Activated CD4-positive, alpha-beta T cell treated with anti-CD3 and anti-CD28 coated beads, Interleukin-2, amount 50 U/mL, for 48 hours (primary cell): ENCODE measurements around the gene MED14.

Experiments used
- DNase-seq, 2 experiments: peaks; one replicate each; pipeline ENCODE4 v3.0.0-alpha.2; 2020

The MED14 gene

DNA sequence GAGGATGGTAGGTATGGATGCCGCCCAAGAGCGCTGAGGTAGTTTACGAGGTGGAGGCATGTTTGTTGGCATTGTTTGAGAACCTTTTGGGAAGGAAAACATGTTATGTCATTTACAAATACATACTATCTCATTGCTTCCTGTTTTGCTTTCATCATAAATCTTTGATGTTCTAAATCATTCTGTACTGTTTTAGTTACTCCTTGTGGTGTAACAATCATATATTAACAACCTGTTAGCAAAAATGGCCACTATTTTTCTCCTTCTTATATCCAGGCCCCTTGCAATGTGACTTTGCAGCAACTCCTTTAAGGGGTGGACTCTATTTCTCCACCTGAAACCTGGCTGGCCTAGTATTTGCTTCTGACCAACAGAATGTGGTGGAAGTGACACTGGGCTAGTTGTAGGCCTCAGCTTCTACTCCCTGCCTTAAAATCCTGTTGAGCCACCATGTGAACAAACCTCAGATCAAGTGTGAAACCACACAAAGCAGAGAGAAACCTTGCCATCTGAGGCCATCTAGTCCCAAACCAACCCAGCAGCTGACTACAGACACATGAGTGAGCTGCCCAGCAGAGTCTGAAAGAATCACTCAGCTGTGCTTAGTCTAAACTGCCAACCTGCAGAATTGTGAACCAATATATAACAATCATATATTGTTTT is 72.1 kb downstream of the MED14 start:
- DNase-seq: no peak

DNA sequence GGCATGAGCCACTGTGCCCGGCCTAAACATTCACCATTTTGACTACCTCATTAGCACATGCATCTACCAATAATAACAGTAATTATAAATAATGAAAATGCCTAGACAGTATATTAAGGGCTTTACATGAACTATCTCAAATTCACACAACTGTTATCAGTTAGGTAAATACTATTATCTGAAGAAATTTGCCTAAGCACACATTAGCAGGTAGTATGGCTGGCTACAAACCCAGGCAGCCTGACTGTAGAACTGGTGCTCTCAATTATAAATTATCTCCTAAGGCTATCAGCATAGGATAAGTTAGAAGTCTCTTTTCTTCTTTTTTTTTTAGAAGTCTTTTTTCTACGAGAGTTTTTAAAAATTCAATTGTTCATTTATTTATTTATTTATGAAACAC is 73.9 kb downstream of the MED14 start:
- no peak for DNase-seq

DNA sequence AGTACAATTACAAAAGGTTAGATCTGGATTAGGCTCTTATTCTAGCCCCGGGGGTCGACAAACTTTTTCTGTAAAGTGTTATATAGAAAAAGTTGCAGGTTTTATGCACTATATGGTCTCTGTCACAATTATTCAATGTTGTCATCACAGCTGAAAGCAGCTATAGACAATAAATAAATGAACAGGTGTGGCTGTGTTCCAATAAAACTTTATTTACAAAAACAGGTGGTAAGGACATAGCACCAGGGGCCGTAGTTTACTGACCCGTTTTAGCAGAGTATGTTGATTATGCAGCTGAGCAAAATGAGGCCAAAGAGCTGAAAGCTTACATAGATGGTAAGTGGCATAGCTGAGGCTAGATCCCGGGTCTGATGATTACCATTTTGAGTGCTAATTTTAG is 75.0 kb downstream of the MED14 start:
- DNase-seq: no peak

DNA sequence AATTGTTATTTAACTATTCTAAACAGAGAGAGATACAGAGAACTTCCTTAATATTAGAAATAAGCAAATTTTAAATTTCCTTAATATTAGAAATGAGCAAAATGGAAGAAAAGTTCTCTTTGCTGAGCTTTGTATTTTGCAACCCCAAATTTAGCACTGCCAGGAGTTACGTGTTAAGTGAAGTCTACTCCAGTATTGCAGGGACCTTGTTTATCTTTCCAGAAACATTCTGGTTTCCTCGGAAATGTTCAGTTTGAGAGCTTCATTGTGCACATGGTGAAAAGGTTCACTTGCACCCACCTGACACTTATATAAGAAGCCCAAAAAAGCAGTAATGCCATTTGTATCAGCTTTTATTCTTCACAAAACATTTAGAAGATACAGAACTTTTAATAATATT is 81.8 kb downstream of the MED14 start:
- no peak for DNase-seq

DNA sequence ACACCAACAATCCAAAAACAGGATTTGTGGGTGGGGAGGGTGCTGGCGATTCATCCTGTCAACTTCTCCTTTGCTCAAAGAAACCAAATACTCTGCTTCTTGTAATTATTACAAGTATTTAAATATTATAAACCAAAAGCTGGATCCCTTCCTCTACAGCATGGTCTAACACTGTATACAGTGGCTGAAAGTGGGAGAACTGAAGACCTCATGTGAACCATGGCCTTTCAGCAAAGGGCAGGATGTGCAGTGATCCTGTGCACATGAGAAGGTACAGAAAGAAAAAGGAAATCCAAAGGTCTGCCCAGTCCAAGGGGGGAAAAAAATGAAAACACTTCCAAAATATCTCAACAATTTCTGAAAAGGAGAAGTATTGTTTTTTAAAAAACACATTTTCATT is 82.7 kb downstream of the MED14 start:
- DNase-seq: no peak

DNA sequence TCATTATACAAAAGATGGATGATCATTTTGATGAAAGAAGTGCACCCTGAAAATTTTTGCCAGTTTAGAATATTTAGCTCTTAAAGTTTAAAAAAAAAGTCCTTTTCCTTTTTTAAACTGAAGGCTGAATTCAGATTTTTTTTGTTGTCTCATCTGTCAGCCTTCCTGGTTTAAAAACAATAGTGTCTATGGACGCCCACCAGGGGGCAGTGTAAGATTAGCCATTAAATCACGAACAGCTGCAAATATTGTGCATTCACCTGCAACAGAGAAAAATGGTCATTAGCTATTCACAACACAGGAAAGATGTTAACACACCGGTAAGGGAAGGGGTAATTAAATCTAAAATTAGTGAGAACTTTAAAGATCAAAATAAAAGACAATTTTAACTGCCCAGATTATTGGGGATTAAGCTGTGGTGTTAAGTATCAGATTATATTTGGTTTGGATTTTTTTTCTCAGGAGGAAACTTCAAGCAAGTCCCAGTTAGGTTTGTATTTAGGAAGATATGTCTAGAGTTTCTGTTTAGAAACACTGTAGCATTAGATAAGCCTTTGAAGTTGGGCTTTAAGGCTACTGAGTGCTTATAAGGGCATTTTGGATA is 83.6 kb downstream of the MED14 start:
- DNase-seq: peak; percentile 61 to 70

DNA sequence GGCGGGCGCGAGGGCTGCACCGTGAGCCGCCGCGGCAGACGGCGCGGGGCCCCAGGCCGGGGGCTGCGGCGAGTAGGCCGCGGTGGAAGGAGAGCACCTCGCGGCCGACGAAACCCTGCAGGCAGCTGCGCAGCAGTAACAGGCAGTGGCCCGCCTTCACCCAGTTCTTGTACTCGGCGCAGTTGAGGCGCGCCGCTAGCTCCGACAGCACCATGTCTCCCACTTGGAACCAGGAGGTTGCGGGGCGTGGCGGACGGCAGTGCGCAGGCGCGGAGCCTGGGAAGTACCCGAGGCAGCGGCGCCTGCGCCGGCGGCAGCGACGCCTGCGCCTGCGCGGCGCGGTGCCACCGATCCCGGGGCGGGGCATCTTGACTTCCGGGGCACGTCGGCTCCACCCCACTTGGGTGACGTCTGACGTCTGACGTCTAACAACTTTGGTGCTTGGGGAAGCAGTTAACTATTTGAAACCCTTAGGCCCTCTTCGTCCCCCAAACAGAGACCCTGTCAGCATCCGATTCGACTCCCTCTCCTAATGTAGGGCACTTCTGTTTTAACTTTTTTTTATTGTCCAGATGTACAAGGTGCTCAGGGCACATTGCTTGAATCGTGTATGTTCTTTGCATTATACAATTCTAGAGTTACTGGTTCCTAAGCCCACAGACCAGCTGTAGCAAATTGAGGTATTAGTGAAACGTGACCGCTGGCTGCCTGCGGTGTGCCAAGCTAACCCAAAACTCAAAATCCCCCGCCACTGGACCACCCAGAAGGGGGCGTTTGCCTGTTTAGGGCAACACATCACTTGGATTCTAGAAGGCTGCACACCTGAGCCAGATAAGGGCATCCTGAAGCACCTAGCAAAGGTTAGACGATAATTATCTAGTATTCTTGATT is 87.8 kb downstream of the MED14 start, which contains the start of gene CXorf38:
Gene CXorf38, minus strand, starts transcription at position 255 of the 891 bp plus-strand sequence. Its CDS starts 41 bp downstream, at position 214.
- peak; percentile 92 to 93 for DNase-seq

DNA sequence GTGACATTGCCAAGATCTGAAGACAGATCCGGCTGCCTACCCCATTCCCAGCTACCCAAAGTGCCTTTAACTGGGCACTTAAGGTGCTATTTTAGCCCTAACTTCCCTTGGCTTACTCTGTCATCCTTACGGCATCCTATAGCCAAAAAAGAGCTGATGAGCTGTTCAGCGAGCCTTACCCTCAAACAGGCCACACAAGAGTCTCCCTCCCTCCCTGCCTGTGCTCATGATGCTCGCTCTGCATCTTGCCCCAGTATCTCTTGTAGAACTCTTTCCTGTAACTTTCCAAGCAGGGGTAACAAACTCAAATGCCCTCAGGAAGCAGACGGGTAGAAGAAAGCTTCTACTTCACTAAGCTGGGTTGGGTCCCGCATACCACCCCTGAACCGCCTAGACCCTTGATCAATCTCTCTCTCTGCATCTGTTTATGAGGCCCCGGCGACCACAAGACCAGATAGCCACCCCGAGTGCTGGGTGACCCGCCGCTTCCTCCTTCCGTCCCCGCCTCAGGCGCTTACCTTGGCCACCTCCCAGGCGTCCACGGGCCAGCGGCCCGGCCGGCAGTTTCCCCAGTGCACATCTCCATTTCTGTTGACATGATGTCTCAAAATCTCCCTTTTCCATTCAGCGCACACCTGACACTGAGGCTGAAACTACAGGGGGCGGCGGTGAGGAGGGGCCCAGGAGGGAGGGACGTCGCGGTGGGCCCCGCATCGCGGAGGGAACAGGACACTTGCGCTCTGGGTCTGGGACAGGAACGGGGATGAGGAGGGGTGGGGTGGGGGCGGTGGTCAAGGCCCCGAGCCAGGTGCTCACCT is 88.6 kb downstream of the MED14 start:
- peak; percentile 19 to 25 for DNase-seq

DNA sequence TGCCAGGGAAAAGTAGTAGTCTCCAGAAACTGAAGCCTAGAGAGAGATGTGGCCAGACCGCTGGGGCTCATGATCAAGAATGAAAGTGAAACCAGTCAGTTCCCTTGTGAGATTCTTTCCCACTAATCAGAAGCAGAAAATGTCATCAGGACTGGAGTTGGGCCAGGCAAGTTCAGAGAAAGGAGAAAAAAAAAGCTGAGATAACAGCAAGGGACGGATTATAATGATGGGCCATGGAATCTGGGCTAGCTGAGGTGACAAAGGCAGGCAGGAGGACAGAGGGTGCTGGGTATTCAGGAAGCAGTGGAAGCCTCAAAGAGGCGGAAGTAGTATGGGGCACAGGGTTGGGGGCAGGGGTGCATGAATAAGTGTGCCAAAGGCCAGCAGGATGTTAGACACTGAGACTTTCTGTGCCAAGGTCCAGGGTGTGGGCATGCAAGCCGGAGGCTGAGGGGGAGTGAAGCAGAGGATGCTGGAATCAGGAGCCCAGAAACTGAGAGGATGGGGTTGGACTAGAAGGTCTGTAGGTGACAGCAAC is 90.5 kb downstream of the MED14 start:
- DNase-seq: peak; percentile 25 to 40

DNA sequence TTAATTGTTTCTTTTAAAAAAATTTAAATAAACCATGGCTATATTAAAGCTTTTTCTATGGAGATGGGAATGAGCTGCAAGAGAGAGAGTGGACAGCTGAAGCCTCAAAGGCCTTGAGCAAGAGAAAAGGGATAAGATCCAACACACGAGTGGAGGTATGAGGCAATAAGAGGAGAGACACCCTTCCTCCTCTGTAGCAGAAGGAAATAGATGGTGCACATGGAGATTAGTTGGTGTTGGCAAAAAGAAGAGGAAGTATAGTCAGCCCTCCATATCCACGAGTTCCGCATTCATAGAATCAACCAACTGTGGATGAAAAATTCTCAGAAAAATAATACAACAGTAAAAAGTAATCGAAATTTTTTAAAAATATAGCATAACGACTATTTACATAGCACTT is 91.2 kb downstream of the MED14 start:
- DNase-seq: no peak

DNA sequence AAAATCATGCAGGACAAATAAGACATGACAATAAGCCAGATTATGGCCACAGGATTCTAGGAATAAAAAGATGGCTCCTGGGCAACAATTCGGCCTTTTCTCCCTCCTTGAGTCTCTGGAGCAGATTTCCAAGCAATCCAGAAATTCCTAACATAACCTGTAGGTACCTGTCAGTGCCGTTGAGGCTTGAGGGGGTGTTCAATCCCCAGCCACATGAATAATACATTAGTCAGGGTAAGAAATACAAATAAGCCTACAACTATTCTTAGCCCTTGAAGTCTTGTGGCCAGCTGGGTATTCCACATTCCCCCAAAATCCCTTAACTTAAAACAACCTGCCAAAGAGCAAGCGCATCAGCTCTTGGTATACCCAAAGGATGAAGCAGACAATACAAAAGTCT is 97.7 kb downstream of the MED14 start:
- no peak for DNase-seq

DNA sequence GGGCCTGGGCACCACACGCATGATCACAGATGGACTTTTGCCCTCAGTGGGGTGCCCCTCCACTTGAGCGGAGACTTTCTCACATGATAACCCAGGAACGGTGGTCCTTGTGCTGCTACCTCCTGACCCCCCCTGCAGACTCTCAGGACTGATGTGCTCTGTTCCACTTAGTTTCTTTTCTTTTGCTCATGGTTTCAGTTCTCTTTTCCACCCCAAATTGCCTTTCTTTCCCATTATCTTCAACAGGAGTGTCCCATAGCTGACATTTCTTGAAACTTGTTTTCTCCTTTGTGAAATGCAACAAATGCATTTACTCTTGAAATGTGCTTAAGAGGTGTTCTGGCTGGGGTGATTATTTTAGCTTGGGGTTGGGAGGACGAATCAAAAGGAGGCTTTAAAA is 103.1 kb downstream of the MED14 start:
- no peak for DNase-seq

DNA sequence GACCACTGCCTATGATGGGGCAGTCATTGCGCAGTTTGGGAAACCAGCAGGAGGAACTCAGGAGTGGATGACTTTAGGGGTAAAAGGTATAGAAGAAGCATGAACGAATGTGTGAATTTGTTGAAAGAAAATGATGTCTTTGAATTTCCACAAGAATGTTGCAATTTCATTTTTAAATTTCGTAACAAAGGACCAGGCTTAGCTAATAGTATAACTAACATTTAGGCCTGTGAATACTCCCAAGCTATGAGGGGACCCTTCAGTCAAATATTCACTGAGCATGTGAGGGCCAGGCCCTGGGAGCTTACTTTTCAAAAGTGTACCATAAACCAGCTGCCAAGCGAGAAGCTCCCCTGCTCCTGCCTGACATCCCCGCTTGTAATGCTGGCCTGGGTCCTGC is 106.8 kb downstream of the MED14 start:
- DNase-seq: no peak

DNA sequence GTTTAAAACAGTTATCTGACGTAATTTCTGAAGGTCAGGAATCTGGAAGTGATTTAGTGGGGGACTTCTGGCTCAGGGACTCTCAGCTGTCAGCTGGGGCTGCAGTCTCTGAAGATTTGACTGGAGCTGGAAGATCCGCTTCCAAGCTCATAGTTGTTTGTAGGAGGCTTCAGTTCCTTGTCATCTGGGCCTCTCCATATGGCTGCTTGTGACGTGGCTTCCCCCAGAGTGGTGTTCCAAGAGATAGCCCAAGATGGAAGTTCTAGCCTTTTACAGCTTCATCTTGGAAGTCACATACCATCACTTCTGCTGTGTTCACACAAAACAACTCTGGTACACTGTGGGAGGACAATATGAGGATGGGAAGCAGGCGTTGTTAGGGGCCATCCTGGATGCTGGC is 110.0 kb downstream of the MED14 start:
- no peak for DNase-seq

DNA sequence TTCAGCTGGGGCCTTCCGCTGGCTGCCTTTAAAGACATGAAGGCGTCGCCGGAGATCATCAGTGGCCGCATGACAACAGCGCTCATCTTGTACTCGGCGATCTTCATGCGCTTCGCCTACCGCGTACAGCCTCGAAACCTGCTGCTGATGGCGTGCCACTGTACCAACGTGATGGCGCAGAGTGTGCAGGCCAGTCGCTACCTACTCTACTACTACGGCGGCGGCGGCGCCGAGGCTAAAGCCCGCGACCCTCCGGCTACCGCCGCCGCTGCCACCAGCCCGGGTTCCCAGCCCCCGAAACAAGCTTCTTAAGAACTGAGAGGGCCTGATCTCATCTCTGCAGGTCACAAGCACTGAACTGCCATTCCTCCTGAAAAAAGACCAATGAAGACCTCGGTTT is 111.7 kb downstream of the MED14 start:
- no peak for DNase-seq

DNA sequence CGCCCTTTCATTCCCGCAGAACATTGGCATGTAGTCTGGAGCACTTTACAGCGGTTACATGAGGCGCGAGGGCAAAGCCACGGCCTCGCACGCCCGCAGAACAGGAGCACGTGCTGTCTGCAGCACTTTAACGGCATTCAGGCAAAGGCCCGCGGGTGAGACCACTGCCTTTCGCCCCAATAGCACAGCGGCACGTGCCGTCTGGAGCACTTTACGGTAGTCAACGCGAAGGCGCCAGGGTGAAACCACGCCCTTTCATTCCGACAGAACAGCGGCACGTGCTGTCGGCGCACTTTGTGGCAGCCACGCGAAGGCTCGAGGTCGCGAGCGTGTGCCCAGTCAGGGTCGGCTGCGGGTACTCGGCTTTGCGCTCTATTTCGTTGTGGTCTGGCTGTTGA is 112.2 kb downstream of the MED14 start, which contains the start of gene MPC1L:
Gene MPC1L, plus strand, starts transcription at position 290 of the 398 bp plus-strand sequence. CDS start 138 bp downstream, outside the sequence.
- DNase-seq: no peak

DNA sequence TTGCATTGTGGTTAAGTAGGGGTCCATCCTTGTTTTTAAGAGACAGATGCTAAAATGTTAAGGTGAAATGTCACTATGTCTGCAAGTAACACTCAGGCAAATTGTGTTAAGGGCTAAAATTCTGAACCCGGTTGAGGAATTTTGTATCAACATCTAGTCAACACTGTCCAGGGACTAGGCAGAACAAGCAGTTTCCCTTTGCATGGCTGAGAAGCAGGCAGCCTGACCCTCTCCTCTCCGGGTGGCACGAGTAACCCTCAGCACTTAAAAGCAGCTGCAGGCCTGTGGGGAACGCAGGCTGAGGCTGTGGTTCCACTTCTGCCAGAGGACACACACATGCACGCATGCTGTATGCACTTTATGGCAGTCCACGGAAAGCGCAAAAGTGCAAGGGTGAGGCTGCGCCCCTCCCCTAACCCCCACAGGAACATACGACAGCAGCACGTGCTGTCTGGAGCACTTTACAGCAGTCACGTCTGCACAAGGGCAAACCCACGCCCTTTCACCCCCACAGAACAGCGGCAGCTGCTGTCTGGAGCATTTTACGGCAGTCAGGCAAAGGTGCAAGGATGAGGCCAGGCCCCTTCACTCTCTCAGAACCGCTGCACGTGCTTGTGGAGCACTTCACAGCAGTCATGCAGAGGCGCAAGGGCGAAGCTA is 112.7 kb downstream of the MED14 start:
- no peak for DNase-seq

DNA sequence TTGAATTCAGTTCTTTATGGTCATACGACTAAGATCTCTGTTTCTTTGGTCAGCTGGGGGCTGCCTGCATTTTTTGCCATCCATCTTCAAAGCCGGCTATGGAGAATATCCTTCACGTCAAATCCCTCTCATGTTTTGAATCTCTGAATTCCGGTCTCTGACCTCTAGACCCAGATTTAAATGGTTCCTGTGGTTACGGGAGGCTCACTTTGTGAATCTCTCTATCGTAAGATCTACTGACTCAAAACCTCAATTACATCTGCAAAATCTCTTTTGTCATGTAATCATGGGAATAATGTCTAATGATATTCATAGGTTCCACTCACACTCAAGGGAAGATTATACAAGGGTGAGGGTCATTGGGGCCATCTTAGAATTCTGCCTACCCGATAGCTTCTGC is 117.8 kb downstream of the MED14 start:
- DNase-seq: no peak

DNA sequence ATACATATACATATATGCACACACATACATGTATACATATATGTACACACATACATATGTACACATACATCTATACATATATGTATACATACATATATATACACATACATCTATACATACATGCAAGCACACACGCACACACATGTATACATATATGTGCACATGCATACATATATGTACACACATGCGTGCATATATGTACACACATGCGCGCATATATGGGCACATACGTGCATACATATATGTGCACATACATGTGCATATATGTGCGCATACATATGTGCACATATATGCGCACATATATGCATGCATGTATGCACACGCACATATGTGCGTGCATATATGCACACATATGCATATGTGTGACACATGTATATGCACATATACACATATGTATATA is 119.4 kb downstream of the MED14 start:
- DNase-seq: no peak

DNA sequence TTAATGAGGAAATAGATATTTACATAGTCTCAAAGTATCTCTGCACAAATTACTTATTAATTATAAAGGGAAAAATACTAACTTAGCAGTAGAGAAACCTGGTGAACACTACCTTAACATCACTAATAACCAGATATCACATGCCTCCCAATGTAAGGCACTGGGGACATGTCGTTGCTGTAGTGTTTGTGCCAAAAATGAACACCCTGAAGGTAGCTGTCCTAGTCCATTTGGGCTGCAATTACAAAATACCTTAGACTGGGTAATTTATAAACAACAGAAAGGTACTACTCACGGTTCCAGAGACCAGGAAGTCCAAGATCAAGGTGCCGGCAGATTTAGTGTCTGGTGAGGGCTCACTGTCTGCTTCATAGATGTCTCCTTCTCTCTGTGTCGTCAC is 122.8 kb downstream of the MED14 start:
- no peak for DNase-seq

DNA sequence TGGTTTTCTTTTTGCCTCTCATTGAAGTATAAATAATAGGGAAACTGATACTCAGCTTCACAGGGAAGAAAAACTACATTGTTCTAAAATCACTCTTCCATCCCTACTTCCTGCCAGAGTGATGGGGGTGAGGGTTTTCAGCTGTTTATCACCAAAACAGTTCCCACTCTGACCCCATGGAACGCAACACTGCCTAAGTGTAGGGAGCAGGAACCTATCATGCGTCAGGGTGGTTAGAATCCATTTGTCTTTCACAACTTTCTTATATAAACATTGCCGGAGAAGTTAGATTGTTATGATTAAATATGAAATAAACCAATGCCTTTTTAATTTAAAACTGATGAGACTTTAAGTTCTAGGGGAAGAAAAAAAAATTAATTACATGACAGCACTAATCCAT is 128.0 kb downstream of the MED14 start:
- DNase-seq: no peak

DNA sequence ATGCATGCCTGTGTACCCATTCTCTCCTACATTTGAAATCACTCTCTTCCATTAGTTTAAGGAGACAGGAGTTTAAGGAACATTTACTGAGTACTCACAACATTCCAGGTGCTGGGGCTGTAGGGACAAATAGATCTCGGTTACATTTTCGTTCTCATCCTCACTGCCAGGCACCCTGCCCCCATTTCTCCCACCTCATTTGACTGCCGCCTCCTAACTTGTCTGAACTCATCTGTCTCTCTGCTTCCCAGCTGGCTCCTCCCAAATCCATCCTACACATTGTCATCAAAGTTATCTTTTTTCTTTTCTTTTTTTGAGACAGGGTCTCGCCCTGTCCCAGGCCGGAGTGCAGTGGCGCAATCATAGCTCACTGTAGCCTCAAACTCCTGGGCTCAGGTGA is 131.9 kb downstream of the MED14 start:
- no peak for DNase-seq
